CD14-positive monocyte (primary cell): ENCODE data around the gene PTK7. TPM values are rescaled to one million over a fixed set of nuclear protein-coding genes. Genes with fewer than 3 reads are reported as not detected.

Experiments
- DNase-seq, 3 donors: peaks; one replicate each; pipeline ENCODE4 v3.0.0-alpha.2; 2011 to 2022
- H2AFZ ChIP-seq: 2 replicates; pipeline ENCODE4 v1.6.0; 2012; ENCODE audit warnings: mild to moderate bottlenecking, low read depth, low read length, inconsistent platforms; ENCODE audit not compliant: insufficient read depth, poor library complexity, severe bottlenecking
- H3K27ac ChIP-seq, 2 donors: 1 replicate in 1 of 2; 2 replicates in 1 of 2; pipeline ENCODE4 v1.5.1; 2012 to 2013; ENCODE audit warnings: low read length in 2 of 2, control low read depth in 1 of 2, inconsistent platforms in 1 of 2, low read depth in 1 of 2, mild to moderate bottlenecking in 1 of 2
- H3K27me3 ChIP-seq, 2 donors: one replicate each; pipeline versions ENCODE4 v1.6.0 to v1.6.1; 2011 to 2013; ENCODE audit warnings: low read length in 2 of 2; ENCODE audit not compliant: control insufficient read depth in 2 of 2, insufficient read depth in 2 of 2
- H3K36me3 ChIP-seq, 2 donors: replicated peaks in 1 of 2; 1 replicate in 1 of 2; 2 replicates in 1 of 2; pipeline versions ENCODE4 v1.5.1 to v1.6.1; 2012 to 2013; ENCODE audit warnings: low read length in 2 of 2, control low read depth in 1 of 2, inconsistent platforms in 1 of 2, mild to moderate bottlenecking in 1 of 2; ENCODE audit not compliant: insufficient read depth in 2 of 2, control insufficient read depth in 1 of 2
- H3K4me1 ChIP-seq, 2 donors: 1 replicate in 1 of 2; 2 replicates in 1 of 2; pipeline versions ENCODE4 v1.5.1 to v1.6.1; 2012 to 2013; ENCODE audit warnings: low read length in 2 of 2, control low read depth in 1 of 2, inconsistent platforms in 1 of 2, mild to moderate bottlenecking in 1 of 2, moderate library complexity in 1 of 2; ENCODE audit not compliant: insufficient read depth in 2 of 2, control insufficient read depth in 1 of 2
- H3K4me2 ChIP-seq: replicated peaks from 2 replicates; pipeline ENCODE3; 2012; ENCODE audit warnings: low read length, moderate library complexity, mild to moderate bottlenecking; ENCODE audit not compliant: poor library complexity, severe bottlenecking; ENCODE audit errors: extremely low read depth
- H3K4me3 ChIP-seq, 3 experiments: fragments of 200-600 bp in 1 of 3; sonication (generic) in 1 of 3; replicated peaks in 1 of 3; 1 replicate in 2 of 3; 2 replicates in 1 of 3; pipeline ENCODE4 v1.5.1; 2011 to 2013; ENCODE audit warnings: low read length in 3 of 3, mild to moderate bottlenecking in 3 of 3, control low read depth in 2 of 3, low read depth in 2 of 3, inconsistent platforms in 1 of 3, moderate library complexity in 1 of 3
- H3K79me2 ChIP-seq: 2 replicates; pipeline ENCODE4 v1.6.0; 2012; ENCODE audit warnings: mild to moderate bottlenecking, control low read depth, inconsistent platforms, low read length, moderate library complexity; ENCODE audit not compliant: insufficient read depth
- H3K9ac ChIP-seq: 2 replicates; pipeline ENCODE4 v1.6.0; 2017; ENCODE audit warnings: low read length, mild to moderate bottlenecking; ENCODE audit not compliant: insufficient read depth, poor library complexity, severe bottlenecking
- H3K9me3 ChIP-seq, 2 donors: replicated peaks in 1 of 2; 1 replicate in 1 of 2; 2 replicates in 1 of 2; pipeline versions ENCODE4 v1.5.1 to v1.6.1; 2012 to 2013; ENCODE audit warnings: low read length in 2 of 2, control low read depth in 1 of 2; ENCODE audit not compliant: control insufficient read depth in 1 of 2, insufficient read depth in 1 of 2
- H4K20me1 ChIP-seq: 2 replicates; pipeline ENCODE4 v1.6.0; 2012; ENCODE audit warnings: mild to moderate bottlenecking, low read length, control low read depth, moderate library complexity; ENCODE audit not compliant: insufficient read depth
- H3K27ac Mint-ChIP-seq, 7 donors: one replicate each; pipeline ENCODE4 v1.8.0; 2020; ENCODE audit warnings: mild to moderate bottlenecking in 7 of 7, mixed read lengths in 7 of 7, moderate library complexity in 6 of 7, inconsistent platforms in 2 of 7
- H3K27me3 Mint-ChIP-seq, 3 donors: one replicate each; pipeline ENCODE4 v1.8.0; 2021 to 2022; ENCODE audit warnings: low read depth in 3 of 3, mild to moderate bottlenecking in 3 of 3, mixed read lengths in 3 of 3, moderate library complexity in 3 of 3, inconsistent platforms in 1 of 3
- H3K36me3 Mint-ChIP-seq, 2 donors: one replicate each; pipeline ENCODE4 v1.8.0; 2020; ENCODE audit warnings: mixed read lengths in 2 of 2, inconsistent platforms in 1 of 2, mild to moderate bottlenecking in 1 of 2
- H3K4me1 Mint-ChIP-seq: one replicate; pipeline ENCODE4 v1.8.0; 2020; ENCODE audit warnings: mild to moderate bottlenecking, mixed read lengths
- H3K4me3 Mint-ChIP-seq, 2 donors: one replicate each; pipeline ENCODE4 v1.8.0; 2020; ENCODE audit warnings: mild to moderate bottlenecking in 2 of 2, mixed read lengths in 2 of 2, moderate library complexity in 1 of 2
- H3K9me3 Mint-ChIP-seq, 7 donors: one replicate each; pipeline ENCODE4 v1.8.0; 2020 to 2022; ENCODE audit warnings: mixed read lengths in 7 of 7, mild to moderate bottlenecking in 6 of 7, moderate library complexity in 6 of 7, inconsistent platforms in 2 of 7
- CTCF ChIP-seq: fragments of 200-600 bp; IDR thresholded peaks from one replicate; pipeline ENCODE4 v1.8.0; 2022; ENCODE audit warnings: antibody characterized with exemption, mild to moderate bottlenecking
- WGBS: methylation state at CpG from one replicate; pipeline ENCODE4 v1.1.5; 2013; ENCODE audit warnings: missing lambda C conversion rate; ENCODE audit not compliant: insufficient coverage; 5-methylcytosine and 5-hydroxymethylcytosine counted together
- intact Hi-C, 2 donors: fragments of 100-400 bp; cut with micrococcal nuclease; formaldehyde crosslinking; loops; one replicate each; pipeline versions ENCODE4 v1.15.0 to v1.15.1; 2023
- polyA plus RNA-seq, 3 donors: library from polyadenylated mRNA; depleted of rRNA in 1 of 3; unstranded in 2 of 3; stranded (reverse) in 1 of 3; fragments of 300-500 nt in 2 of 3; fragments of >200 nt in 1 of 3; fragmentation: Illumina TruSeq in 2 of 3; gene quantifications; 1 replicate in 2 of 3; 2 replicates in 1 of 3; pipeline ENCODE4 v1.2.3, GENCODE V29; 2012 to 2021

PTK7 gene
- polyA plus RNA-seq, 3 donors = 0.19 TPM; not detected in 2

GRCh38 chr6:43053545-43054205 is 22.4 kb upstream of the PTK7 start, which contains the start of gene CUL7:
TSS of gene CUL7 (minus strand) at chr6:43053851. CDS start at chr6:43052788, 1,063 bp downstream.
- Histone ChIP-seq H3K79me2 (peaks cover 14% of the 10 kb centered on the region), H3K4me1 (peaks cover 16 to 29% of the 10 kb centered on the region in 2 donors), H3K9ac (peak within 1 kb of the TSS; percentile 80), H3K4me2 (peak within 1 kb of the TSS; percentile 98), H3K4me3 (peak within 1 kb of the TSS; percentile 66 to 91 (median 85)), H3K27me3 (no peaks in the 10 kb centered on the region), H3K27ac (peak within 1 kb of the TSS; percentile 44 to 86), H4K20me1 (no peaks in the 10 kb centered on the region), H2AFZ (peak within 1 kb of the TSS; percentile 98), H3K36me3 (peaks cover 13 to 41% of the 10 kb centered on the region in 2 donors), H3K9me3 (no peaks in the 10 kb centered on the region)
- peaks cover 0 to 2% (median 2%) of the 10 kb centered on the region in 3 donors for H3K27me3 Mint-ChIP-seq
- H3K27ac Mint-ChIP-seq = peak within 1 kb of the TSS; percentile 87 to 97 (median 95)
- TF ChIP-seq CTCF = no peak
- H3K36me3 Mint-ChIP-seq = peaks cover 39 to 50% of the 10 kb centered on the region in 2 donors
- H3K4me1 Mint-ChIP-seq = peaks cover 35% of the 10 kb centered on the region
- DNase-seq = peak; percentile 59 to 82 (median 72)
- 0% methylated on average over 30 of the region's 45 CpGs for WGBS
- intact Hi-C loops = loop anchor here in 1 of 2 donors (10.0 kb wide), 1 partner anchor 121 kb away; the partner anchor contains the start of gene SRF
- H3K9me3 Mint-ChIP-seq = no peaks in the 10 kb centered on the region
- H3K4me3 Mint-ChIP-seq = peak within 1 kb of the TSS; percentile 89 to 97

- TF ChIP-seq CTCF = no peak
- H3K9ac ChIP-seq = peak overlapping the region; percentile 80
- no peaks in the 10 kb centered on the region for H3K9me3 ChIP-seq
- H3K4me2 ChIP-seq = peak overlapping the region; percentile 98
- H2AFZ ChIP-seq = peak overlapping the region; percentile 98
- DNase-seq = no peak
- Mint-ChIP-seq H3K27ac (peak overlapping the region; percentile 87 to 97 (median 95)), H3K4me1 (peaks cover 38% of the 10 kb centered on the region), H3K4me3 (peak overlapping the region; percentile 89 to 97), H3K36me3 (peaks cover 35 to 43% of the 10 kb centered on the region in 2 donors), H3K9me3 (no peaks in the 10 kb centered on the region), H3K27me3 (peaks cover 0 to 2% (median 2%) of the 10 kb centered on the region in 3 donors)
- H3K79me2 ChIP-seq = peaks cover 19% of the 10 kb centered on the region
- H3K36me3 ChIP-seq = peaks cover 10 to 34% of the 10 kb centered on the region in 2 donors
- peak overlapping the region; percentile 66 to 91 (median 85) for H3K4me3 ChIP-seq
- H4K20me1 ChIP-seq = no peaks in the 10 kb centered on the region
- peaks cover 19 to 33% of the 10 kb centered on the region in 2 donors for H3K4me1 ChIP-seq
- 87% methylated on average over 16 of the region's 17 CpGs for WGBS
- intact Hi-C loops = loop anchor here in 1 of 2 donors (10.0 kb wide), 1 partner anchor 120 kb away; the partner anchor contains the start of gene SRF
- no peaks in the 10 kb centered on the region for H3K27me3 ChIP-seq
- peak overlapping the region in 1 of 2 donors; percentile 86 for H3K27ac ChIP-seq
Observed at GRCh38 chr6:43054206-43054943, 21.7 kb upstream of the PTK7 start.
